Activated T-helper 2 cell treated with anti-CD3 and anti-CD28 coated beads, Interferon-gamma antibody, Interleukin-2, Interleukin-4, amounts not matched to agents 10 μg/mL and 5 μg/mL and 100 μg/mL, durations not matched to agents 14 hours and 24 hours and 36 hours (primary cell): ENCODE measurements around the gene TPK1. TPM values are rescaled to one million over a fixed set of nuclear protein-coding genes. Genes with fewer than 3 reads are reported as not detected.

Experiments
- DNase-seq: peaks from one replicate; pipeline ENCODE4 v3.0.0; 2021; ENCODE audit warnings: low spot score
- H3K27ac Mint-ChIP-seq: one replicate; pipeline ENCODE4 v1.8.0; 2021; ENCODE audit warnings: mixed read lengths
- H3K27me3 Mint-ChIP-seq: one replicate; pipeline ENCODE4 v1.8.0; 2021; ENCODE audit warnings: low read depth, mixed read lengths
- H3K36me3 Mint-ChIP-seq: one replicate; pipeline ENCODE4 v1.8.0; 2021; ENCODE audit warnings: low read depth, mixed read lengths
- H3K4me1 Mint-ChIP-seq: one replicate; pipeline ENCODE4 v1.8.0; 2021; ENCODE audit warnings: low read depth, mixed read lengths
- H3K4me3 Mint-ChIP-seq: one replicate; pipeline ENCODE4 v1.8.0; 2021; ENCODE audit warnings: low read depth, mild to moderate bottlenecking, moderate library complexity, mixed read lengths
- H3K9me3 Mint-ChIP-seq: one replicate; pipeline ENCODE4 v1.8.0; 2021; ENCODE audit warnings: mixed read lengths
- intact Hi-C: fragments of 100-400 bp; cut with micrococcal nuclease; formaldehyde crosslinking; loops from one replicate; pipeline ENCODE4 v1.15.1; 2023
- total RNA-seq: library from RNA; stranded (reverse); gene quantifications from 2 replicates; pipeline ENCODE4 v1.2.3, GENCODE V29; 2022

TPK1 gene
- total RNA-seq, 1 donor from 2014 or later = 17.5 TPM

DNA sequence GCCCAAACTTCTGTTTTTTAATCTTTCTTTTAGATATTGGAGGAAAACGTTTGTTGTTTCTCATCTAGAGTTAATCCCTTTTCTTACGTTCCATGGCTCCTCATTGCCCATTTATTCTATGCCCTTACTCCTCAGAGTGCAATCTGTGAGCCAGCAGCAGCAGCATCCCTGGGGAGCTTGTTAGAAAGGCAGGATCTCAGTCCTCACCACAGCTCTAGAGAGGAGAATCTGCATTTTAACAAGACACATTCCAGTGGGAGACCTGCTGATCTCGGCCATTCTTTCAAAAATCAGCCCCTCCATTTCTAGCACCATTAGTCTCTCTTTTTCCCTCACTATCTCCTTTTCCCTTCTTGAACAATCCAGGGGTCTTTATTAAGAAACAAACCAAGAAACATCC, 348.0 kb downstream of the TPK1 start:
- no peaks in the 10 kb centered on the region for H3K4me1 Mint-ChIP-seq
- H3K4me3 Mint-ChIP-seq = no peak overlapping the region
- no peaks in the 10 kb centered on the region for H3K27me3 Mint-ChIP-seq
- no peak overlapping the region for H3K27ac Mint-ChIP-seq
- no peaks in the 10 kb centered on the region for H3K36me3 Mint-ChIP-seq
- intact Hi-C loops = no loop called here
- peaks cover 8% of the 10 kb centered on the region for H3K9me3 Mint-ChIP-seq
- DNase-seq = no peak

DNA sequence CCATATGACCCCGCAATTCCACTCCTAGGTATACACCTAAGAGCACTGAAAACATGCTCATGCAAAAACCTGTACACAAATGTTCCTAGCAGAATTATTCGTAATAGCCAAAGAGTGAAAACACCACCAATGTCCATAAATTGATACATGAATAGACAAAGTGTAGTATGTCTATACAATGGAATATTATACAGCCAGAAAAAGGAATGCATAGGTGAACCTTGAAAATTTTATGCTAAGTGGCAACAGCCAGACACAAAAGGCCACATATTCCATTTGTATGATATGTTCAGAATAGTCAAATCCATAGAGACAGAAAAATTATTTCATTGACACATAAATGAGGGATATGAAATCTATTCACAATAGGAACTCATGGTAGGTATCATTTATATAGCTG, 351.4 kb downstream of the TPK1 start:
- Mint-ChIP-seq H3K9me3 (peaks cover 8% of the 10 kb centered on the region), H3K4me1 (no peaks in the 10 kb centered on the region), H3K27me3 (no peaks in the 10 kb centered on the region), H3K36me3 (no peaks in the 10 kb centered on the region), H3K4me3 (no peak overlapping the region), H3K27ac (no peak overlapping the region)
- intact Hi-C loops = no loop called here
- no peak for DNase-seq

DNA sequence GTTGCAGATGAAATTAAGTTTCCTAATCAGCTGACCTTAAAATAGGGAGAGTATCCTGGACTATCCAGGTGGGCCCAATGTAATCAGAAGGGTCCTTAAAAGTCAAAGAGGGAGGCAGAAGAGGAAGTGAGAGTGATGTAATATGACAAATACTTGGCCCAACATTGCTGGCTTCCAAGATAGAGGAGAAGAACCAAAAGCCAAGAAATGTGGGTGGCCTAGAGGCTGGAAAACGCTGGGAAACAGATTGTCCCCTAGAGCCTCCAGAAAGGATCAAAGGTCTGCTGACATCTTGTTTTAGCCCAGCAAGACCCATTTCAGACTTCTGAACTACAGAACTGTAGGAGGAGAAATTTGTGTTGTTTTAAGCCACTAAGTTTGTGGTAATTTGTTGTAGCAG, 352.7 kb downstream of the TPK1 start:
- peaks cover 8% of the 10 kb centered on the region for H3K9me3 Mint-ChIP-seq
- no peaks in the 10 kb centered on the region for H3K27me3 Mint-ChIP-seq
- no peak overlapping the region for H3K4me3 Mint-ChIP-seq
- no peak overlapping the region for H3K27ac Mint-ChIP-seq
- no peak for DNase-seq
- intact Hi-C loops = no loop called here
- no peaks in the 10 kb centered on the region for H3K36me3 Mint-ChIP-seq
- H3K4me1 Mint-ChIP-seq = no peaks in the 10 kb centered on the region

DNA sequence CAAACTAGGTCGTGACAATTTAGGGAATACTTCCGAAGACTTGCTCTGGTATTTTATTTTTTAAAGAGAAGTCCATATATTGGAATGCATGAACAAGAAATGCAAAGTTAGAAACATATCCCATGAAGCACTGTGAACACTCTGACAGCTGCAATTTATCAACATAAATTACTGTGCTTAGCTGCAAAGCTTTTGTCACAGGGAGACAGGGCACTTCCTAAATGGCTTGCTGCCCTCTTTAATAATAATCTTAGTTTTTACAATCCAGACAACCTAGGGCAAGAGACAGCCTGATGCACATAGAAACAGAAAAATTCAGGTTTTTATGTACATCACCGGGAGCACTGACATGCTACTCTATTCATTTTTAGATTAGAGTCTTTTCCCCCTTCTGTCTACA, 354.0 kb downstream of the TPK1 start:
- Mint-ChIP-seq H3K36me3 (no peaks in the 10 kb centered on the region), H3K27ac (no peak overlapping the region), H3K4me3 (no peak overlapping the region), H3K27me3 (no peaks in the 10 kb centered on the region), H3K4me1 (no peaks in the 10 kb centered on the region), H3K9me3 (peaks cover 8% of the 10 kb centered on the region)
- no peak for DNase-seq
- intact Hi-C loops = no loop called here

GRCh38 chr7:144477348-144477747, 358.5 kb downstream of the TPK1 start:
- Mint-ChIP-seq H3K27ac (no peak overlapping the region), H3K4me1 (no peaks in the 10 kb centered on the region), H3K36me3 (no peaks in the 10 kb centered on the region), H3K4me3 (no peak overlapping the region), H3K27me3 (no peaks in the 10 kb centered on the region), H3K9me3 (no peaks in the 10 kb centered on the region)
- intact Hi-C loops = no loop called here
- no peak for DNase-seq

- no peaks in the 10 kb centered on the region for H3K9me3 Mint-ChIP-seq
- H3K36me3 Mint-ChIP-seq = no peaks in the 10 kb centered on the region
- no peaks in the 10 kb centered on the region for H3K27me3 Mint-ChIP-seq
- no peaks in the 10 kb centered on the region for H3K4me1 Mint-ChIP-seq
- intact Hi-C loops = no loop called here
- H3K4me3 Mint-ChIP-seq = no peak overlapping the region
- no peak overlapping the region for H3K27ac Mint-ChIP-seq
- DNase-seq = no peak
Measured at GRCh38 chr7:144474800-144475615, 360.8 kb downstream of the TPK1 start.

DNA sequence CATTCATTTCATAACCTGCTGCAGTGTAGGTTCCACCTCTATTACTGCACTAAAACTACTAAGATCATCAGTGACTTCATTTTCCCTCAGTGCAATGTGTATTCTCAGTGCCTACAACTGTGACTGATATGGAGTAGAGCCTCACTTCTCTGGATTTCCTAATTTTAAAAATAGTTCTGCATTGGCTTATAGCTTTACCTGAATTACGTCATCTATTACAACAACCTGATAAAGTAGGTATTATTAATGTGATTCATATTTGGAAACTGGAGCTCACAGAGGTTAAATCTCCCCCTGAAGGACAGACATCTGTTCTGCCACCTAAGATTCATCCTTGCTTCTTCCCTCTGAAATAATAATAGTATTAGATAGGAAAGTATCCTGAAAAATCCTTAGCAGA, 361.5 kb downstream of the TPK1 start:
- Mint-ChIP-seq H3K4me1 (no peaks in the 10 kb centered on the region), H3K36me3 (no peaks in the 10 kb centered on the region), H3K27me3 (no peaks in the 10 kb centered on the region), H3K27ac (no peak overlapping the region), H3K4me3 (no peak overlapping the region), H3K9me3 (no peaks in the 10 kb centered on the region)
- intact Hi-C loops = no loop called here
- DNase-seq = no peak

GRCh38 chr7:144473908-144474307, 361.9 kb downstream of the TPK1 start:
- H3K4me3 Mint-ChIP-seq = no peak overlapping the region
- DNase-seq = no peak
- no peak overlapping the region for H3K27ac Mint-ChIP-seq
- H3K4me1 Mint-ChIP-seq = no peaks in the 10 kb centered on the region
- intact Hi-C loops = no loop called here
- no peaks in the 10 kb centered on the region for H3K9me3 Mint-ChIP-seq
- H3K36me3 Mint-ChIP-seq = no peaks in the 10 kb centered on the region
- no peaks in the 10 kb centered on the region for H3K27me3 Mint-ChIP-seq

GRCh38 chr7:144470078-144470477, 365.8 kb downstream of the TPK1 start:
- H3K4me3 Mint-ChIP-seq = no peak overlapping the region

GRCh38 chr7:144468990-144469732, 366.7 kb downstream of the TPK1 start:
- no peak overlapping the region for H3K27ac Mint-ChIP-seq
- peaks cover 16% of the 10 kb centered on the region for H3K9me3 Mint-ChIP-seq
- no peaks in the 10 kb centered on the region for H3K27me3 Mint-ChIP-seq
- DNase-seq = no peak
- no peak overlapping the region for H3K4me3 Mint-ChIP-seq
- intact Hi-C loops = no loop called here
- no peaks in the 10 kb centered on the region for H3K36me3 Mint-ChIP-seq
- no peaks in the 10 kb centered on the region for H3K4me1 Mint-ChIP-seq

More at GRCh38 chr7:144470078-144470477, 365.8 kb downstream of the TPK1 start:
- H3K36me3 Mint-ChIP-seq = no peaks in the 10 kb centered on the region
- H3K27ac Mint-ChIP-seq = no peak overlapping the region
- DNase-seq = no peak
- intact Hi-C loops = no loop called here
- no peaks in the 10 kb centered on the region for H3K27me3 Mint-ChIP-seq
- peaks cover 11% of the 10 kb centered on the region for H3K9me3 Mint-ChIP-seq
- no peaks in the 10 kb centered on the region for H3K4me1 Mint-ChIP-seq

DNA sequence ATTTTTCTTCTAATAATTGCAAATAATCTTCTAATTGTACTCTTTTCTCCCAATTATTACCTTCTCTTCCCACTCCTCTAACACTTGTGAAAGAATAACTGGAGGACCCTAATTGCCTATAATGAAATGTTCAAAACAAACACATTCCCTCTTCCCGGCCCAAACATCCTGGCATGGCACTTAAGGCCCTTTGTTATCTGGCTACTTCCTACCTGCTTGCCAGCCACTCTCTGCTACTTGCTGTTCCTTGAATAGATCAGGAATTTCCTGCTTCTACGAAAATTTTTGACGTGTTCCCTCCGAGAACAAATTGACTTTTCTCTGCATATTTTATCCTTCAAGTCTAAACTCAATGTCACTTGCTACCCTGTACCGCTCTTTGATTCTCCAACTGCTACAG, 376.2 kb downstream of the TPK1 start:
- DNase-seq = no peak
- no peak overlapping the region for H3K4me3 Mint-ChIP-seq
- H3K9me3 Mint-ChIP-seq = peaks cover 30% of the 10 kb centered on the region
- no peaks in the 10 kb centered on the region for H3K36me3 Mint-ChIP-seq
- no peak overlapping the region for H3K27ac Mint-ChIP-seq
- H3K27me3 Mint-ChIP-seq = no peaks in the 10 kb centered on the region
- intact Hi-C loops = no loop called here
- no peaks in the 10 kb centered on the region for H3K4me1 Mint-ChIP-seq

DNA sequence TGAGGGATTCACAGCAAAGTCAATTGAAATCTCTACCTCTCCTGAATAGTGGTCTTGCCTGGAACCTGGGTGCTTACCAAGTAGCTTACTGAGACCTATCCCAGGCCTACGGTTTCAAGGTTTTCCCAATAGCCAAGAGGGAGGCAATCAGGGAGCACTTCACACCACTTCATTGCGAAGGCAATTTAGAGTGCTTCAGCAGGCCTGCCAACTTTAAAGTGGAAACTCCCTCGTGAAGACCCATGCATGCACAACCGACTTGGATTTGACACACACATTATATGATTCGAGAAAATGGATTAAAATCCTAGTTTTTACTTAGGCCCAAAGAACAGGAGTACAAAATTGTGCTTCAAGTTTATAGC, 380.8 kb downstream of the TPK1 start:
- H3K9me3 Mint-ChIP-seq = peaks cover 23% of the 10 kb centered on the region
- no peaks in the 10 kb centered on the region for H3K36me3 Mint-ChIP-seq
- H3K27ac Mint-ChIP-seq = no peak overlapping the region
- no peaks in the 10 kb centered on the region for H3K4me1 Mint-ChIP-seq
- intact Hi-C loops = no loop called here
- no peak for DNase-seq
- no peak overlapping the region for H3K4me3 Mint-ChIP-seq
- H3K27me3 Mint-ChIP-seq = no peaks in the 10 kb centered on the region

DNA sequence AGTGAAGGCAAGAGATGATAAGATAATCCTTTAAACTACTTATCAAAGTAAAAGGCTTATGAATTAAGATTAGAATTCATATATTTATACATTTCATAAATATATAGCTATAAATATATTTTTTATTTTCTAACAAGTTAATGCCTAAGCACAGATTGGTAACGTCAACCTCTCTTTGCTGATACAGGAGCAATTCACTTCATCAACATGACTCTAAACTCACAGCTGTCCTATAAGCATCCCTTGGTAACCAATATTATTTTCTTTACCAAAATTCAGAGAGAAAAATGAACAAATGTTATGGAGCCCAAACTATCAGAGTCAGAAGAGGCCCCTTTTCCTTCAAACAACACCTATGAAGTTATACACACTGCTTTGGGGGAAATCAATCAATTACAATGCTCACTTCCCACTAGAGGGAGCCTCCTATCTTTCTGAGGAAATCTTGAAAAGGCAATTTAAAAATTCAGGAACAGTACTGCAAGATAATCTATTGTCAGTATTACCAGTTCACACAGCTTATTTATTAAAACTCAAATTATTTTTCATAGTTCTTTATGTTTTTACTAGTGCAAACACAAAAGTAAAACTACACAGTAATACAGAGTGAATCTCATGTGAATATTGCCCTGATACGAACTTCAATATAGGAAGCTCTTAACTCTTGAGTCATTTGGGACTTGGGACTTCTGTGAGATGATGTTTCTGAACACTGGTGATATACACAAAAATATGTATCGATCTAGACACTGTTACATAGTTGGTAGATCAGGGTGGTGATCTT, 381.4 kb downstream of the TPK1 start:
- intact Hi-C loops = no loop called here
- H3K27ac Mint-ChIP-seq = no peak overlapping the region

More for the DNA sequence above, 381.4 kb downstream of the TPK1 start:
- Mint-ChIP-seq H3K9me3 (peaks cover 23% of the 10 kb centered on the region), H3K4me1 (no peaks in the 10 kb centered on the region), H3K36me3 (no peaks in the 10 kb centered on the region), H3K27me3 (no peaks in the 10 kb centered on the region), H3K4me3 (no peak overlapping the region)
- DNase-seq = no peak
